22Rv1 (cell line): ENCODE measurements around the gene RBM34.
A peak's percentile ranks its signal among the peaks of the same experiment; 100 is the strongest.

Experiments
- H3K27ac ChIP-seq: fragments of 450-650 bp; 2 replicates; pipeline ENCODE4 v1.5.1; 2017
- CTCF ChIP-seq: fragments of 450-650 bp; IDR thresholded peaks from 2 replicates; pipeline ENCODE4 v1.5.1; 2017; ENCODE audit warnings: mild to moderate bottlenecking
- ZFX ChIP-seq: fragments of 450-650 bp; IDR thresholded peaks from 2 replicates; pipeline ENCODE4 v1.6.1; 2017; ENCODE audit warnings: antibody characterized with exemption, borderline replicate concordance

The RBM34 gene

GRCh38 chr1:235105051-235106043 is 55.7 kb downstream of the RBM34 start:
- TF ChIP-seq ZFX, result no peak
- TF ChIP-seq CTCF, result no peak
- H3K27ac ChIP-seq, result peak overlapping the region; percentile 37

GRCh38 chr1:235102993-235103411 is 58.0 kb downstream of the RBM34 start:
- no peak for TF ChIP-seq ZFX
- no peak for TF ChIP-seq CTCF
- no peak overlapping the region for H3K27ac ChIP-seq

- TF ChIP-seq CTCF (no peak), ZFX (no peak)
- no peak overlapping the region for H3K27ac ChIP-seq
Measured at GRCh38 chr1:235102259-235102582, 58.8 kb downstream of the RBM34 start.

- no peak overlapping the region for H3K27ac ChIP-seq
- TF ChIP-seq CTCF, result no peak
- TF ChIP-seq ZFX, result no peak
Measured at GRCh38 chr1:235101558-235102258, 59.3 kb downstream of the RBM34 start.

- H3K27ac ChIP-seq, result no peak overlapping the region
- TF ChIP-seq ZFX, result no peak
- no peak for TF ChIP-seq CTCF
Measured at GRCh38 chr1:235100194-235100772, 60.8 kb downstream of the RBM34 start.

GRCh38 chr1:235098991-235099390 is 62.1 kb downstream of the RBM34 start:
- TF ChIP-seq CTCF (no peak), ZFX (no peak)
- H3K27ac ChIP-seq, result no peak overlapping the region
